Left lung (tissue), 14 donors: Measurements from ENCODE around the gene FAM13C. TPM values are rescaled to one million over a fixed set of nuclear protein-coding genes. Genes with fewer than 3 reads are reported as not detected.
"Not testable (repeated sequence)": the region's sequence is repeated elsewhere in the genome, so short reads cannot be mapped to it uniquely, and the experiment has no call there.

Source experiments
- ATAC-seq: fragments of 200-7000 bp; cut with Tn5 transposase; one replicate; pipeline ENCODE4 v1.9.1; 2020; ENCODE audit warnings: moderate library complexity
- DNase-seq, 4 donors: peaks; one replicate each; pipeline ENCODE4 v3.0.0-alpha.2; 2013 to 2020
- H3K27ac ChIP-seq, 2 donors: fragments of 200-600 bp; sonication (generic) in 1 of 2; one replicate each; pipeline versions ENCODE4 v1.5.0 to v1.8.0; 2020 to 2021
- H3K27me3 ChIP-seq, 2 donors: fragments of 200-600 bp; sonication (generic) in 1 of 2; one replicate each; pipeline versions ENCODE4 v1.5.0 to v1.8.0; 2020 to 2021
- H3K36me3 ChIP-seq, 2 donors: fragments of 200-600 bp; sonication (generic) in 1 of 2; one replicate each; pipeline versions ENCODE4 v1.5.0 to v1.8.0; 2020 to 2021
- H3K4me1 ChIP-seq, 2 donors: fragments of 200-600 bp; one replicate each; pipeline ENCODE4 v1.8.0; 2021
- H3K4me3 ChIP-seq, 2 donors: fragments of 200-600 bp; sonication (generic) in 1 of 2; one replicate each; pipeline versions ENCODE4 v1.5.0 to v1.8.0; 2020 to 2021; ENCODE audit warnings: mild to moderate bottlenecking in 1 of 2
- H3K9me3 ChIP-seq, 2 donors: fragments of 200-600 bp; sonication (generic) in 1 of 2; one replicate each; pipeline versions ENCODE4 v1.5.0 to v1.8.0; 2020 to 2021
- intact Hi-C, 2 donors: fragments of 100-400 bp; cut with DNase I; formaldehyde crosslinking; loops; one replicate each; pipeline versions ENCODE4 v1.11.2 to v1.14.2; 2022
- long read RNA-seq, 12 donors: library from polyadenylated mRNA in 2 of 12; unstranded in 2 of 12; transcript quantifications; one replicate each; pipeline ENCODE4 v2.0.0 and lab custom pipeline, GENCODE V29; 2019 to 2026
- polyA plus RNA-seq, 6 donors: library from polyadenylated mRNA; unstranded; fragments of 120-200 nt; gene quantifications; one replicate each; pipeline ENCODE4 v1.2.1, GENCODE V29; 2013; ENCODE audit not compliant: insufficient read length in 6 of 6
- total RNA-seq, 2 donors: library from RNA; stranded (reverse); fragmentation: NEBNext Ultra II Directional; extraction: Animal tissue kit (Norgen Biotek cat#: 25700); gene quantifications; one replicate each; pipeline ENCODE4 v1.2.1, GENCODE V29; 2021
- TF ChIP-seq, protein P1 (sequence below), 2 donors: fragments of 200-600 bp; sonication (generic) in 1 of 2; IDR thresholded peaks; one replicate each; pipeline versions ENCODE4 v1.5.0 to v1.8.0; 2021; ENCODE audit warnings: antibody characterized with exemption in 2 of 2
- donor health status: DM: no; HTN: yes; CAD: no.
- donor health status: DM: no; HTN: no; CAD: no.

The FAM13C gene
- total RNA-seq (10 to 100 TPM; 10.3 to 14.5 TPM), polyA plus RNA-seq (10 to 100 TPM; 23.7 to 36.1 (median 26.0) TPM)
- long read RNA-seq, donor 1, partial matches to known transcripts: 0 of 1 reads
- long read RNA-seq, donor 1, other reads (novel, unspliced or antisense): 0 of 1 reads
- long read RNA-seq, donor 2, partial matches to known transcripts: 0 of 3 reads
- long read RNA-seq, donor 2, other reads (novel, unspliced or antisense): 0 of 3 reads
- long read RNA-seq, donor 3, partial matches to known transcripts: 0 of 4 reads
- long read RNA-seq, donor 3, other reads (novel, unspliced or antisense): 0 of 4 reads
- long read RNA-seq, donor 4, partial matches to known transcripts: 7 of 12 reads
- long read RNA-seq, donor 4, other reads (novel, unspliced or antisense): 4 of 12 reads
- long read RNA-seq, donor 5, partial matches to known transcripts: 0 of 1 reads
- long read RNA-seq, donor 5, other reads (novel, unspliced or antisense): 0 of 1 reads
- long read RNA-seq, donor 6: 0 reads
- long read RNA-seq, donor 7, partial matches to known transcripts: 0 of 1 reads
- long read RNA-seq, donor 7, other reads (novel, unspliced or antisense): 0 of 1 reads
- long read RNA-seq, donor 8: 0 reads
- long read RNA-seq, donor 9: 0 reads
- long read RNA-seq, donor 10, partial matches to known transcripts: 2 of 3 reads
- long read RNA-seq, donor 10, other reads (novel, unspliced or antisense): 1 of 3 reads
- long read RNA-seq, donor 11, partial matches to known transcripts: 0 of 6 reads
- long read RNA-seq, donor 11, other reads (novel, unspliced or antisense): 0 of 6 reads
- long read RNA-seq, donor 12, partial matches to known transcripts: 0 of 1 reads
- long read RNA-seq, donor 12, other reads (novel, unspliced or antisense): 0 of 1 reads

DNA sequence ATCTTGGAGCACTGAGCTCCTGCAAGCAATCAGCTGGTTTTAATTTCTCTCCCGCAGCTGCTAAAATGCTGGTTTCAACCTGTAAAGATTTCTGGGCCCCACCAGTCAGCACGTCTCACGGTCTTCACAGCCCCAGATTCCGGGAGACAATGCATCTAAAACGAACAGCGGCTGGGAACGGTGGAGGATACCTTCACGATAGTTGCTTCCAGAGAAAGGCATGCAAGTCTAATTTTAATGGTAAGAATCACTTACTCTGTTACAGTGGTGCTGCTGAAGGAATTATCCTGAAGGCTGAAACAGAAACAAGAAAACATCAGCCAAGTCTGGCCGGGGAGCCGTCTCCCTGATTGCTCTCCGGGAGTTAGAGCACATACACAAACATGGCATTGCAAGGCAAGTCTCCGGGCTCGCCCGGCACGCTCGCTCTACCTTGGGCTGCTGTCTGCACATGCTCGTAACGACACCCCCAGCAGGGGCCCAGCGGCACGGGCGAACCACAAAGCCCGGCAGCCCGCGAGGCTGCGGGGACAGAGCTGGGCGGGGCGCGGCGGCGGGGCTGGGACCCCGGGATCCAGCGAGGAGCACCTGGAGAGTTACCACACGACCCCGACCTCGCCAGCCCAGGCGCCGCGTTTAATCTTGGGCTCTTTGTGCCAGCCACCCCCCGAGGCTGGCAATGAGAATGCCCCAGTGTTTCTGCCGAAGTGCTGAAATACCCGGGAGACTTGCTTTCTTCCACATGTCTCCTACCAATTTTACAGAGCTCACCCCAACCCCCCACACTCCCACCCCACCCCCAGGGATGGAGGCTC lies at the start of gene FAM13C:
Gene FAM13C, minus strand, starts transcription at position 406 of the 815 bp plus-strand sequence. Its CDS starts 89 bp downstream, at position 317.
- TF ChIP-seq, protein P1, sequence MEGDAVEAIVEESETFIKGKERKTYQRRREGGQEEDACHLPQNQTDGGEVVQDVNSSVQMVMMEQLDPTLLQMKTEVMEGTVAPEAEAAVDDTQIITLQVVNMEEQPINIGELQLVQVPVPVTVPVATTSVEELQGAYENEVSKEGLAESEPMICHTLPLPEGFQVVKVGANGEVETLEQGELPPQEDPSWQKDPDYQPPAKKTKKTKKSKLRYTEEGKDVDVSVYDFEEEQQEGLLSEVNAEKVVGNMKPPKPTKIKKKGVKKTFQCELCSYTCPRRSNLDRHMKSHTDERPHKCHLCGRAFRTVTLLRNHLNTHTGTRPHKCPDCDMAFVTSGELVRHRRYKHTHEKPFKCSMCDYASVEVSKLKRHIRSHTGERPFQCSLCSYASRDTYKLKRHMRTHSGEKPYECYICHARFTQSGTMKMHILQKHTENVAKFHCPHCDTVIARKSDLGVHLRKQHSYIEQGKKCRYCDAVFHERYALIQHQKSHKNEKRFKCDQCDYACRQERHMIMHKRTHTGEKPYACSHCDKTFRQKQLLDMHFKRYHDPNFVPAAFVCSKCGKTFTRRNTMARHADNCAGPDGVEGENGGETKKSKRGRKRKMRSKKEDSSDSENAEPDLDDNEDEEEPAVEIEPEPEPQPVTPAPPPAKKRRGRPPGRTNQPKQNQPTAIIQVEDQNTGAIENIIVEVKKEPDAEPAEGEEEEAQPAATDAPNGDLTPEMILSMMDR (IDR thresholded peaks at IDR 0.05): no peak
- Histone ChIP-seq H3K36me3 (no peaks in the 10 kb centered on the region), H3K27me3 (peaks cover 0 to 21% of the 10 kb centered on the region in 2 donors), H3K27ac (peak within 1 kb of the TSS; percentile 77 to 79), H3K4me3 (peak within 1 kb of the TSS; percentile 24 to 44), H3K9me3 (no peaks in the 10 kb centered on the region), H3K4me1 (no peaks in the 10 kb centered on the region)
- DNase-seq: peak; percentile 60 to 87 (median 66)
- ATAC-seq: peak; percentile 95
- intact Hi-C loops: no loop called here

- TF ChIP-seq, protein P1 (IDR thresholded peaks at IDR 0.05): no peak
- Histone ChIP-seq H3K4me3 (no peak overlapping the region), H3K36me3 (no peaks in the 10 kb centered on the region), H3K27me3 (no peaks in the 10 kb centered on the region), H3K4me1 (no peaks in the 10 kb centered on the region), H3K9me3 (peaks cover 0 to 21% of the 10 kb centered on the region in 2 donors), H3K27ac (no peak overlapping the region)
- DNase-seq (no peak), ATAC-seq (no peak)
- intact Hi-C loops: no loop called here
Observed at GRCh38 chr10:59405235-59405634, 42.9 kb upstream of the FAM13C start.

- H3K36me3 ChIP-seq: no peaks in the 10 kb centered on the region
- no peak for DNase-seq
- H3K27ac ChIP-seq: no peak overlapping the region
- TF ChIP-seq, protein P1 (IDR thresholded peaks at IDR 0.05): no peak
- intact Hi-C loops: no loop called here
- no peak overlapping the region for H3K4me3 ChIP-seq
- no peaks in the 10 kb centered on the region for H3K27me3 ChIP-seq
- H3K4me1 ChIP-seq: no peaks in the 10 kb centered on the region
- peaks cover 0 to 17% of the 10 kb centered on the region in 2 donors for H3K9me3 ChIP-seq
- ATAC-seq: no peak
Observed at GRCh38 chr10:59400214-59400613, 37.9 kb upstream of the FAM13C start.

DNA sequence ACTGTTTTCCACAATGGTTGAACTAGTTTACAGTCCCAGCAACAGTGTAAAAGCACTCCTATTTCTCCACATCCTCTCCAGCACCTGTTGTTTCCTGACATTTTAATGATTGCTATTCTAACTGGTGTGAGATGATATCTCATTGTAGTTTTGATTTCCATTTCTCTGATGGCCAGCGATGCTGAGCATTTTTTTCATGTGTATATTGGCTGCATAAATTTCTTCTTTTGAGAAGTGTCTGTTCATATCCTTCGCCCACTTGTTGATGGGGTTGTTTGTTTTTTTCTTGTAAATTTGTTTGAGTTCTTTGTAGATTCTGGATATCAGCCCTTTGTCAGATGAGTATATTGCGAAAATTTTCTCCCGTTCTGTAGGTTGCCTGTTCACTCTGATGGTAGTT lies 37.0 kb upstream of the FAM13C start:
- DNase-seq, intact Hi-C loops, ATAC-seq, H3K4me3 ChIP-seq, H3K27me3 ChIP-seq, H3K36me3 ChIP-seq, H3K4me1 ChIP-seq, H3K27ac ChIP-seq: not testable (repeated sequence)
- H3K9me3 ChIP-seq: peaks cover 0 to 12% of the 10 kb centered on the region in 2 donors

GRCh38 chr10:59397961-59398360 lies 35.6 kb upstream of the FAM13C start:
- TF ChIP-seq, protein P1 (IDR thresholded peaks at IDR 0.05): no peak
- Histone ChIP-seq H3K27ac (no peak overlapping the region), H3K9me3 (peaks cover 0 to 12% of the 10 kb centered on the region in 2 donors), H3K4me3 (no peak overlapping the region), H3K27me3 (no peaks in the 10 kb centered on the region), H3K4me1 (no peaks in the 10 kb centered on the region), H3K36me3 (no peaks in the 10 kb centered on the region)
- intact Hi-C loops: no loop called here
- no peak for ATAC-seq
- DNase-seq: no peak
